Common myeloid progenitor, CD34-positive (primary cell): ENCODE measurements around the gene TRAK2.
"Not testable (repeated sequence)": the region's sequence is repeated elsewhere in the genome, so short reads cannot be mapped to it uniquely, and the experiment has no call there.

Source experiments
- CTCF ChIA-PET: fragments of 350-600 bp; sonication (Branson Sonifier 250); formaldehyde crosslinking; loops from one replicate; lab custom pipeline; 2021; ENCODE audit warnings: antibody characterized with exemption; lab: Charles Lee
- POLR2A ChIA-PET: fragments of 350-600 bp; sonication (Branson Sonifier 250); formaldehyde crosslinking; loops from one replicate; lab custom pipeline; 2021; ENCODE audit warnings: antibody characterized with exemption; lab: Charles Lee
- DNase-seq, 3 donors: peaks; one replicate each; pipeline versions ENCODE4 v3.0.0 to v3.0.0-alpha.2; 2013
- H3K27ac ChIP-seq, 2 experiments: 1 replicate in 1 of 2; 2 replicates in 1 of 2; pipeline ENCODE4 v1.7.0; 2013; ENCODE audit warnings: inconsistent platforms in 2 of 2, low read length in 2 of 2, mild to moderate bottlenecking in 2 of 2, low read depth in 1 of 2, moderate library complexity in 1 of 2; ENCODE audit not compliant: severe bottlenecking in 2 of 2, insufficient read depth in 1 of 2, poor library complexity in 1 of 2
- H3K27me3 ChIP-seq, 5 experiments: replicated peaks in 2 of 5; 1 replicate in 3 of 5; 2 replicates in 2 of 5; pipeline versions ENCODE4 v1.6.1 to v1.7.0; 2013; ENCODE audit warnings: low read length in 4 of 5, mild to moderate bottlenecking in 2 of 5, moderate library complexity in 2 of 5, inconsistent platforms in 1 of 5; ENCODE audit not compliant: insufficient read depth in 5 of 5, control insufficient read depth in 4 of 5
- H3K36me3 ChIP-seq, 4 experiments: 1 replicate in 2 of 4; 2 replicates in 2 of 4; pipeline versions ENCODE4 v1.6.1 to v1.7.0; 2013; ENCODE audit warnings: low read length in 3 of 4, control low read depth in 1 of 4, mild to moderate bottlenecking in 1 of 4; ENCODE audit not compliant: control insufficient read depth in 4 of 4, insufficient read depth in 4 of 4
- H3K4me1 ChIP-seq, 4 experiments: 1 replicate in 3 of 4; 2 replicates in 1 of 4; pipeline versions ENCODE4 v1.6.1 to v1.7.1; 2013; ENCODE audit warnings: low read length in 3 of 4, mild to moderate bottlenecking in 3 of 4, control low read depth in 1 of 4, inconsistent platforms in 1 of 4, moderate library complexity in 1 of 4; ENCODE audit not compliant: control insufficient read depth in 4 of 4, insufficient read depth in 4 of 4; ENCODE audit errors: control extremely low read depth in 1 of 4
- H3K4me3 ChIP-seq, 7 experiments: 1 replicate in 4 of 7; 2 replicates in 3 of 7; pipeline versions ENCODE4 v1.5.1 to v1.7.0; 2013; ENCODE audit warnings: mild to moderate bottlenecking in 7 of 7, low read length in 6 of 7, moderate library complexity in 6 of 7, inconsistent platforms in 2 of 7, low read depth in 2 of 7, control low read depth in 1 of 7; ENCODE audit not compliant: insufficient read depth in 4 of 7, control insufficient read depth in 1 of 7; ENCODE audit errors: extremely low read depth in 1 of 7
- H3K9me3 ChIP-seq, 5 experiments: 1 replicate in 4 of 5; 2 replicates in 1 of 5; pipeline versions ENCODE4 v1.6.1 to v1.7.1; 2013; ENCODE audit warnings: low read length in 4 of 5, mild to moderate bottlenecking in 2 of 5, inconsistent platforms in 1 of 5, low read depth in 1 of 5, moderate library complexity in 1 of 5; ENCODE audit not compliant: control insufficient read depth in 4 of 5, insufficient read depth in 2 of 5; ENCODE audit errors: control extremely low read depth in 1 of 5
- WGBS: methylation state at CpG from one replicate; pipeline ENCODE4 v1.1.5; 2013; ENCODE audit not compliant: insufficient coverage; 5-methylcytosine and 5-hydroxymethylcytosine counted together

Gene TRAK2

GRCh38 chr2:201430322-201430721, 20.9 kb downstream of the TRAK2 start:
- not testable (repeated sequence) for H3K4me3 ChIP-seq, H3K9me3 ChIP-seq, H3K27ac ChIP-seq, H3K27me3 ChIP-seq, H3K36me3 ChIP-seq, DNase-seq
- ChIA-PET POLR2A (interaction anchor here (0.7 kb wide), 1 partner anchor 16 kb away, joined by 3 read pairs; no protein-coding TSS in a partner anchor), CTCF (interaction anchor here (1.4 to 1.7 kb wide), 2 partner anchors 10 to 21 kb away, joined by 4 to 5 read pairs; partner anchors contain the start of genes STRADB and TRAK2)
- H3K4me1 ChIP-seq: peaks cover 3 to 21% (median 12%) of the 10 kb centered on the region in 4 experiments
- WGBS: 96% methylated on average over 12 of the region's 12 CpGs

DNA sequence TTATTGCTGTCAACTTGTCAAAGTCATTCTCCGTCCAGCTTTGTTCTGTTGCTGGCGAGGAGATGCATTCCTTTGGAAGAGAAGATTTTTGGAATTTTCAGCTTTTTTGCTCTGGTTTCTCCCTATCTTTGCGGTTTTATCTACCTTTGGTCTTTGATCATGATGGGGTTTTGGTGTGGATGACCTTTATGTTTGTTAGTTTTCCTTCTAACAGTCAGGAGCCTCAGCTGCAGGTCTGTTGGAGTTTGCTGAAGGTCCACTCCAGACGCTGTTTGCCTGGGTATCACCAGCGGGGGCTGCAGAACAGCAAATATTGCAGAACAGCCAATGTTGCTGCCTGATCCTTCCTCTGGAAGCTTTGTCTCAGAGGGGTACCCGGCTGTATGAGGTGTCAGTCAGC, 21.4 kb downstream of the TRAK2 start:
- not testable (repeated sequence) for H3K4me3 ChIP-seq, H3K36me3 ChIP-seq, H3K9me3 ChIP-seq, H3K27me3 ChIP-seq, DNase-seq, H3K27ac ChIP-seq
- WGBS: 96% methylated on average over 3 of the region's 6 CpGs
- POLR2A ChIA-PET: interaction anchor here (0.6 to 0.7 kb wide), 2 partner anchors 17 to 941 kb away, joined by 3 to 5 read pairs; no protein-coding TSS in a partner anchor
- CTCF ChIA-PET: interaction anchor here (1.4 to 1.7 kb wide), 2 partner anchors 11 to 21 kb away, joined by 4 to 5 read pairs; partner anchors contain the start of genes STRADB and TRAK2
- H3K4me1 ChIP-seq: peaks cover 3 to 21% (median 12%) of the 10 kb centered on the region in 4 experiments

DNA sequence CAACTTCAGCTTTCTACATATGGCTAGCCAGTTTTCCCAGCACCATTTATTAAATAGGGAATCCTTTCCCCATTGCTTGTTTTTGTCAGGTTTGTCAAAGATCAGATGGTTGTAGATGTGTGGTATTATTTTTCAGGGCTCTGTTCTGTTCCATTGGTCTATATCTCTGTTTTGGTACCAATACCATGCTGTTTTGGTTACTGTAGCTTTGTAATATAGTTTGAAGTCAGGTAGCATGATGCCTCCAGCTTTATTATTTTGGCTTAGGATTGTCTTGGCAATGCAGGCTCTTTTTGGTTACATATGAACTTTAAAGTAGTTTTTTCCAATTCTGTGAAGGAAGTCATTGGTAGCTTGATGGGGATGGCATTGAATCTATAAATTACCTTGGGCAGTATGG, 22.9 kb downstream of the TRAK2 start:
- H3K9me3 ChIP-seq, H3K27me3 ChIP-seq, CTCF ChIA-PET, H3K4me3 ChIP-seq, H3K36me3 ChIP-seq, POLR2A ChIA-PET, DNase-seq, H3K27ac ChIP-seq: not testable (repeated sequence)
- H3K4me1 ChIP-seq: peaks cover 2 to 17% (median 10%) of the 10 kb centered on the region in 4 experiments

- H3K9me3 ChIP-seq: no peaks in the 10 kb centered on the region
- CTCF ChIA-PET: interaction anchor here (1.1 kb wide), 1 partner anchor 32 kb away, joined by 3 read pairs; no protein-coding TSS in a partner anchor
- H3K4me1 ChIP-seq: peaks cover 0 to 4% (median 0%) of the 10 kb centered on the region in 4 experiments
- no peak for DNase-seq
- no peaks in the 10 kb centered on the region for H3K27me3 ChIP-seq
- WGBS: 100% methylated on average over 7 of the region's 9 CpGs
- H3K36me3 ChIP-seq: peaks cover 0 to 3% (median 0%) of the 10 kb centered on the region in 4 experiments
- no peak overlapping the region for H3K27ac ChIP-seq
- POLR2A ChIA-PET: no interaction called here
- H3K4me3 ChIP-seq: no peak overlapping the region
These were observed 25.3 kb downstream of the TRAK2 start for GRCh38 chr2:201425952-201426351.

- no peak overlapping the region for H3K4me3 ChIP-seq
- peaks cover 0 to 5% (median 0%) of the 10 kb centered on the region in 4 experiments for H3K4me1 ChIP-seq
- CTCF ChIA-PET: no interaction called here
- H3K27me3 ChIP-seq: no peaks in the 10 kb centered on the region
- no peak for DNase-seq
- POLR2A ChIA-PET: no interaction called here
- H3K27ac ChIP-seq: no peak overlapping the region
- 94% methylated on average over 2 of the region's 3 CpGs for WGBS
- H3K36me3 ChIP-seq: peaks cover 0 to 9% (median 4%) of the 10 kb centered on the region in 4 experiments
- no peaks in the 10 kb centered on the region for H3K9me3 ChIP-seq
These were observed 30.7 kb downstream of the TRAK2 start for GRCh38 chr2:201420442-201421113.

DNA sequence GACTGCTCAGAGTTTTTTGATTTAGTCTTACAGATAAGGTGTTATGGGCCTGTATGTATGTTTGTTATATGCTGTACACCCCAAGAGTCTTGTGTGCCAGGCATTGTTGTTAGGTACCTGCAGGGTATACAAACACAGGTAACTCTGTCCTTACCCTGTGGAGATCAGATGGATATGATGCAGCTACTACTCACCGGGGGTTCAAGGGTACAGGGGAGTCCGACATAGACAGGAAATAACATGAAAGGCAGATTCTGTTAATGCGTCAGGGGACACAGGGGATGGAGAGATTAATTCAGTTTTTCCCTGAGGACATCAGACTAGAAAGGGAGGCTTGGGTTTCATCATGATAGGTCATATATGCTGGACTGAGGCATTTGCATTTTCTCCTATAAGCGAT, 31.3 kb downstream of the TRAK2 start:
- DNase-seq: no peak
- Histone ChIP-seq H3K36me3 (peaks cover 0 to 9% (median 4%) of the 10 kb centered on the region in 4 experiments), H3K9me3 (no peaks in the 10 kb centered on the region), H3K4me3 (no peak overlapping the region), H3K27me3 (no peaks in the 10 kb centered on the region), H3K4me1 (peaks cover 0 to 10% (median under 1%) of the 10 kb centered on the region in 4 experiments), H3K27ac (no peak overlapping the region)
- POLR2A ChIA-PET: no interaction called here
- WGBS: 96% methylated on average over 4 of the region's 4 CpGs
- CTCF ChIA-PET: no interaction called here

DNA sequence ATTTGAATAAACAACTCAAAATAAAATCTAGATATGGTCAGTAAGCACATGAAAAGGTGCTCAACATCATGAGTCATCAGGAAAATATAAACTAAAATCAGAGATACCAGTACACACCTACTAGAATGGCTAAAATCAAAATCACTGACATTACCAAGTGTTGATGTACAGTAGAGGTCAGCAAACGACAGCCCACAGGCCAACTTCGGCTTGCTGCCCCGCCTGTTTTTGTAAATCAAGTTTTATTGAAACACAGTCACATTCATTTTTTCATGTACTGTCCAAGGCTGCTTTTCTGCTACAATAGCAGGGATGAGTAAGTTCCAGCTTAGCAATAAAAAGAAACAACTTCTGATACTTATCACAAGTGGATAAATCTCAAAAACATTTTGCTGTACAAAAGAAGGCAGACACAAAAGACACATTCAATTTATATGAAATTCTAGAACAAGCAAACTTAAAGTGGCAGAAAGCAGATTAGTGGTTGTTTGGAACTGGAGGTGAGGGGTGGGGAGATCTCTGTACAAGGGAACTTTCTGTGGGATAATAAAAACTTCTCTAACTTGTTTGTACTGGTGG, 32.1 kb downstream of the TRAK2 start:
- CTCF ChIA-PET: no interaction called here
- H3K4me1 ChIP-seq: peaks cover under 1 to 19% (median 6%) of the 10 kb centered on the region in 4 experiments
- WGBS: no CpG with 5 or more reads among the region's 3 CpGs
- H3K4me3 ChIP-seq: no peak overlapping the region
- H3K27me3 ChIP-seq: no peaks in the 10 kb centered on the region
- POLR2A ChIA-PET: no interaction called here
- H3K36me3 ChIP-seq: peaks cover 0 to 9% (median 4%) of the 10 kb centered on the region in 4 experiments
- no peaks in the 10 kb centered on the region for H3K9me3 ChIP-seq
- H3K27ac ChIP-seq: no peak overlapping the region
- no peak for DNase-seq
